ENCODE results near the gene TRMT5.

DNA sequence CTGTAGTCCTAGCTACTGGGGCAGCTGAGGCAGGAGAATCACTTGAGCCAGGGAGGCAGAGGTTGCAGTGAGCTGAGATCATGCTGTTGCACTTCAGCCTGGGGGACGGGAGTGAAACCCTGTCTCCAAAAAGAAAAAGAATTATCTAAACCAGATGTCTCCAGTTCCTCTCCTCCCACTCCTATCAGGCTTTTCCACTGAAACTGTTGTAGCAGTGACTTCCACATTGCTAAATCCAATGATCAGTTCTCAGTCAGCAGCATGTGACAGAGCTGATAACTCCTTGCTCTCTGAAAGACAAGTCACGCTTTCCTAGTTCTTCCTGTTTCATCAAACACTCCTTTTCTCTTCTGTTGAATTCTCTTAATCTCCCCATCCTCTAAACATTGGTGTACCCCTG is 8.7 kb upstream of the TRMT5 start:
- no peak for TF ChIP-seq CTCF (IDR thresholded peaks at IDR 0.05)
- TF ChIP-seq POLR2A (IDR thresholded peaks at IDR 0.05), result no peak

All from body of pancreas (tissue), 4 donors.